ENCODE measurements around the gene AOPEP.

Gene AOPEP

DNA sequence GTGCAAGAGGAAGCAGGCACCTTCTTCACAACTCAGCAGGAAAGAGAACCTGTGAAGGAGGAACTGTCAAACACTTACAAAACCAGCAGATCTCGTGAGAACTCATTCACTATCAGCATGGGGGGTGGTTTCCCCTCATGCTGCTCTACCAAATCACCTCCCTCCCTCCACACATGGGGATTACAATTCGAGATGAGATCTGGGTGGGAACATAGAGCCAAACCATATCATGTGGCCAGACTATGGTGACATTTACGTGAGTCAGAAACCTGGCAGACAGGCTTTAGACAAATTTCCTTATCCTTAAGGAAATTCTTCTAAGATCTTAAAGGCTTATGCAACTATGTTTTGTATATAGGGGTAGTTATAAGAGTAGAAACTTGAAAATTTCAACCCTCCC, 8.7 kb upstream of the AOPEP start:
- no peak for DNase-seq

DNA sequence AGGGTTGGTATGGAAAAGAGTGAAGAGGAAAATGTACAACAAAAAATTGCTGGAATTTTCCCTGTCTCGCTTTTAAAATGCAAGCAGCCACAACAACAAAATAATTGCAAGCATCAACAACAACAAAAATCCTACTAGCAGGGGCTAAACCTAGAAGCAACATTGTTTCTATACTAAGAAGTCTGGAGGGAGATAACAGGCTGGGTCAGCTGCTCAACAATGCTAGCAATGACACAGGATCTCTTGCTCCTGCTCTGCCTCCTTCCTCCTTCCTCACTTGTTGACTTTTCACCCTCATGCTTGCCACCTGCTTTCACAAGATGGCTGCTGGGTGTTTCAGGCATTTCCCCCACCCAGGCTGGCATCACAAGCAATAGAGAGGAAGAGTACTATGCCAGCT, 7.6 kb upstream of the AOPEP start:
- no peak for DNase-seq

DNA sequence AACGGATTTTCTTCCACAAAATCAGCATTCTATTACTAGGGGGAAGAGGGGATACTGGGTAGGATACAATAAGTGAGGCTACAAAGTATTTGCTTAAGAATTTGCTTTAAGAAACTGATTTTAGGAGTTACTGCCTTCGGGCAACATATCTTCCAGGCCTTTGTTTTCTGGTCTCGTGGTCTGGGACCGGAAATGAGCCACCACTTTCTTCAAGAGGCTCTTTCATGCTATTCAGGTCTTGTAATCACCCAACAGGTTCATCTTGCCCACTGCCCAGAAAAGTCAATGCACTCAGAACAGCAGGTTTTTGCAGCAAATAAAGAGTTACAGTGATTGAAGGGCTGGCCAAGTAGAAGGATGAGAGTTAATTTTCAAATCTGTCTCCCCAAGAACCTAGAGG, 6.6 kb upstream of the AOPEP start:
- DNase-seq: no peak

DNA sequence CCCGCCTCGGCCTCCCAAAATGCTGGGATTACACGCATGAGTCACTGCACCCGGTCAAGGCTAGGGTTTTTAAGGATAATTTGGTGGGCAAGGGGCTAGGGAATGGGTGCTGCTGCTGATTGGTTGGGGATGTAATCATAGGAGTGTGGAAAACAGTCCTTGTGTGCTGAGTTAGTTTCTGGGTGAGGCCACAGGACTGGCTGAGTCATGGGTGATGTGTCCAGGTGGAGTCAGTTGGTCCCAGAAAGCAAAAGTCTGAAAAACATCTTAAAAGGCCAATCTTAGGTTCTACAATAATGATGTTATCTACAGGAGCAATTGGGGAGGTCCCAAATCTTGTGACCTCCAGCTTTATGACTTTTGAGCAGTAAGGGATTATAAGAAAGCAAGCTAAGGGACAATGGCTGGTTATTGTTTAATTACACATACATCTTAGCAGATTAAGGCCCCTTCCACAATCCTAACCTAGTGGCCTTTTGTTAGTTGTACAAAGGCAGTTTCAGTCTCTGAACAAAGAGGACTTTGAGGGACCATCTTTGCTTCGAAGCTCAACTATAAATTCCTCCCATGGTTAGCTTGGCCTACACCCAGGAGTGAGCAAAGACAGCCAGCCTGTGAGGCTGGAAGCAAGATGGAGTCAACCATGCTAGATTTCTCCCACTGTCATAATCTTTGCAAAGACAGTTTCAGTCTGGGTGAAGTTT, 5.5 kb upstream of the AOPEP start:
- DNase-seq: no peak

DNA sequence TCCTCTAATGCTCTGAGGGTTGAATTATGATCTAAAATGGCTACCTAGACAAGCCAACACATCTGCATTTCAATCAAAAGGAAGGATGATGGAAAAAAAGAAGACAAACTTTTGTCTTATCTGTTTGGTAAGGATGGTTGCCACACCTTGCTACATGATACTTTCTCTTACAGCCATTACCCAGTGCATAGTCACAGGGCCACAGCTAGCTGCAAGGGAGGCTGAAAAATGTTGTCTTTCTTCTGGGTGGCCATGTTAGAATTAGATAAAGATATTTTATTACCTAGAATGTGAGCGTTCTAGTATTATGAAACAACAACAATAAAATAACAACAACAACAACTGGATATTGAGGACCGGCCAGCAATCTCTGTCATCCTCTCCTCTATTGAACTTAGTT, 4.7 kb upstream of the AOPEP start:
- DNase-seq: no peak

DNA sequence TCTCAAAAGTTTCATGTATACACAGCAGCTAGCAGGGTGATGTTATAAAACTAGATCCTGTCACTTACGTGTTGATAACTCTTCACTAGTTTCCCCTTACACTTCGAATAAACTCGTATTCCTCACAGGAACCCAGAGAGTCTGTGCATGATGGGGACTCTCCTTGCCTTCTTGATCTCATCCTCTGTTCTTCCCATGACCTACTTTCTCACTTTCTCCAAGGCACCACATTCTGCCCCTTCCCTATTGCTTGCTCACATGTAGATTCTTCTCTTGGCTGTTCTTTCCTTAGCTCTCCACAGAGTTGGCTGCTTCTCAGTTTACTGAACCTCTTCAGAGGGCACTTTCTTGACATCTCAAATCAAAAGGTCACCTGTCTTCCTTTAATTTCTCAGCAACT, 1.2 kb upstream of the AOPEP start:
- DNase-seq: no peak

DNA sequence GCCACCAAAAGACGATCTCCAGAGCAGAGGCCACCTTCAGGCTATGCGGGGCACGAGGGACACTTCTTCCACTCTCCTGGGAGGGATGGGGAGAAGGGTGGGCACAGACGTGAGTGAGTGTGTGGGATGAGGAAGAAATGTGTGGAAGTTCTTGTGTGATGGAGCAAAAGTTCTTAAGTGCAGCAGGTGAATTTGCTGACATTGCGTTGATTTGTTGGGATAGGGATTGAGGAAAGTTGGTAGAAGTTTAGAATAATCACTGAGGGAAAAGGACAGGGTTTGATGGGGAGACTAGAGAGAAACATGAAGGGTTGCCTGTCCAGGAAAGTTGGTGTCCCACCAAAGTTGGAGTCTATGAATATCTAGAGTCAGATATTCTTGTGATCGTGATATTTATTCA, 2.2 kb downstream of the AOPEP start:
- no peak for DNase-seq

DNA sequence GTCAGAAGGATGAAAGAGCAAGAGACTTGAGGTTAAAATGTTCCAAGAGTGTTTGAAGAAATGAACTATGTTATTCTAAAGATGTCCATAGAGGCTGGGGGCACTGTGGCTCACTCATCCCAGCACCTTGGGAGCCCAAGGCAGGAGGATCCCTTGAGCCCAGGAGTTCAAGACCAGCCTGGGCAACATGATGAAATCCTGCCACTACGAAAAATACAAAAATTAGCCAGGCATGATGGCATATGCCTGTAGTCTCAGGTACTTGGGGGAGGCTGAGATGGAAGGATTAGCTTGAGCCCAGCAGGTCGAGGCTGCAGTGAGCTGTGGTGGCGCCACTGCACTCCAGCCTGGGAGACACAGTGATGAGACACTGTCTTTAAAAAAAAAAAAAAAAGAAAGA, 2.7 kb downstream of the AOPEP start:
- no peak for DNase-seq

DNA sequence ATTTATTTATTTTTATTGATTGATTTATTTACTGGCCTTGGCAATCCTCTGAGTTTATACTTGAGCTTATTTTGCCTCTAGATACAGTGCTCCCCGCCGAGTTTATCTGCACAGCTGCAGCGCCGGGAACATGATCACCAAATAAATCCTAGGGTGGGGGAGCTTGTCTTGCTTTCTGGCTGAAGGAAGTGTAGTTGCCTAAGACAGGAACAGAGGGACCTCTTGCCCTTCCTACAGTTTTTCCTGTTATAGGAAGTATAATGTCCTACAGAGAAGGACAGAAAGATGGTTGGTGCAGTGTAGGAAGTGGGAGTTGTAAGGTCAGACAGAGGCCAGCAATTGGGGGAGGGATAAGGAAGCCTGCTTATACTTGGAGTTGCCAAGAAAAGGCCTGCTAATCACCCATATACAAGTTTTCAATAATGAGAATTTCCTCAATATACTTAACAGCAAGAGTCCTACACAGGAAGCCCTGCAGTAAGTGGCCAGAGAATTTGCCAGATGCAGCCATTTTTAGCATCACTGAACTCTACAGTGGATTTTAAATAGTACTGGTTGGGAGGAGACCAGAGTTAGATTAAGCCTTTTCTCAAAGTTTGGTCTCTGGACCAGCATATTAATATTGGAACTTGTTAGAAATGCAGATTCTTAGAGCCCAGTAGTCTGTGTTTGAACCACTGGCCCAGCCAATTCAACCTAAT, 7.7 kb downstream of the AOPEP start:
- DNase-seq: peak; percentile 40 to 81

DNA sequence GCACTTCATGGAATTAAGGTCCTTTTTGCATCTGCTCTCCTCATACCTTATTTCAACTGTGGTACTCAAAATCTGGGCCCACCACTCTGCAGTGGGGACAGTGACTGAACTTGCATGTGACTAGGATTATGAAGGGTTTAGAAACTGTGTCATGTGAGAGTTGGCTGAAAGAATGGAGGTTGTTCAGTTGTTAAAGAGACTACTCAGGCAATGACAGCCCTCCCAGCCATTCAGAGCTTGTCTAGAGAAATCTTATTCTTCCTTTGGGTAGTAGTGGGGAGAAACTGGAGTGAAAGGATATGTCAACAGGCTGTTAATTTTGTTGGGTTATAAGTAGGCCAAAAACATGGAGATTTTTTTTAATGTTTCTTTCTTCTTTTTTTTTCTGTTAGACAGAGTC, 10.3 kb downstream of the AOPEP start:
- no peak for DNase-seq

DNA sequence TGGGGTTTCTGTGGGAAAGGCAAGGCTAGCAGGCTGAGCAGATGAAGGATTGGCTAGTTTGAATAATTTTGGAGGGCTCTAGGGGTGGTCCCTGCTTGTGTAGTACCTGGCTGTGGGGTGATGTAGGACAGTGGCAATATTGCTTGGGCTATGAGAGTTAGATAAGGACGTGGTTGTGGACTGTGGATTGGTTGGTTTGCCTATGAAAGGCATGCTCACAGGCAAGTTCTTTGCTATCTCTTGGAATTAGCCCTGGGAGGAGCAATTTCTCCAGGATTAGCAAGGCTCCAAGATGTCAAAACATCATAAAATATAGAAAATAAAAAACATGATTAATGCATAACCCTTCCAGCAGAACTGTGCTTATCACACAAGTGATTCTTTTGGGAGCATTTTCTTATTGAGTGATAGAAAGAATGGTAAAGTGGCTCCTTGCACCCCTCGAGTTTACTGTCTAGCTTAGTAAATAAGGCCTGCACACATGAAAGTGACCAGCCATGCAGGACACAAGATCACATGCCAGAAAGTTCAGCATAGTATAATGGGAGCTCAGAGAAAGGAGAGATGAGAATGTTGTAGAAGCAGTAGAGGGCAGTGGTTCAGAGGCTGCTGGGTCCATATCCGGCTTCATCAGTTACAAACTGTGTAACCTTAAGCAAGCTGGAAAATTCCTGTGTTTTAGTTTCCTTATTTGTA, 13.8 kb downstream of the AOPEP start:
- no peak for DNase-seq

DNA sequence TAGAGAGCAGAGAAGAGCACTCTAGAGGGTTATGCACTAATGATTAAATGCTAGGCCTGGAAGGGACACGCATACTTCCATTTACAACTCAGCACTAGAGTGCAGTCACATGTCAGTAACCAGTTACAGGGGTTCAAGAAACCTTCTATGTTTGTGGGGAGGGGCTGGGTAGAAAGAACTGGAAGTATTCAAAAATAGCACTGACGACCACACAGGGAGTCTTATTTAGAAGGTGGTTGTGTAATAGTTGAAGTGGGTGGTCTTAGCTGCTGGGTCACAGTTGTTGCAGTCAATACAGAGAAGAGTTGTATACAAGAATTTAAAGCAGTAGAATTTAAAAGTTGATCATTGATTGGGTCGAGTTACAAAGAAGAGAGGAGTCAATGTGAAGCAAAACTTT, 15.4 kb downstream of the AOPEP start:
- no peak for DNase-seq

DNA sequence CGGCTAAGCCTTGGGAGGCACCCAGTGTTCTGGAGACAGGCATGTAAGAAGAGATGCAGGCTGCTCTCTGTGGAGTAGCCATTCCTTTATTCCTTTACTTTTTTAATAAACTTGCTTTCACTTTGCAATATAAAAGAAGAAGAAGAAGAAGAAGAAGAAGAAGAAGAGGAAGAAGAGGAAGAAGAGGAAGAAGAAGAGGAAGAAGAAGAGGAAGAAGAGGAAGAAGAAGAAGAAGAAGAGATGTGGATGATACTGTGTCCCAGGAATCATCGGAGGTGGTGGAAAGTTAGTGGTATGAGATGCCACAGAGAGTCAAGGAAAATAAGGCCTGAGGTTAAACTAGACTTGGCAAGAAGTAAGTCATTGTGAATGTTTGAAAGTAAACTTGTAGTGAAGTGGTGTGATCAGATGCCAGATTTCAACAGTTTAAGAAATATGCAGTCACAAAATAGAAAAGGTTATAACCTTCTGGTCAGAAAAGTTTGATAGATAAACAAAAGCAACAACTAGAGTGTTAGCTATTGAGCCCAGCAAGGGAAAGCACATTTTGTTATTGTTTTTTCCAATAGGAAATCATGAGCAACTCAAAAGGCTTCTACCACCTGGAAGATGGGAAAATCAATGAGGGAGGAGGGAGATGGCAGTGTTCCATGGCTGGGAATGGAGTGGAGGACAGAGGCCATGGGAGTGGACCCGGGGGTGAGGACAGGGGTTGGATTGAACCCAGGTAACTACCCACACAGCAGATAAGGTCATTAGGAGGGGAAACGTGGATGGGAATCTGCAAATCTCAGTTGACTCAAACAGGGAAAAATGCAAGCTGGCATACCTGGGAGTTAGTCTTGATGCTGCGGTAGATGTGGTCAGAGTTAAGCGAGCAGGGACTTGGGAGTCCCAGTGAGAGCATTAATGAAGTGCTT, 16.8 kb downstream of the AOPEP start:
- no peak for DNase-seq

DNA sequence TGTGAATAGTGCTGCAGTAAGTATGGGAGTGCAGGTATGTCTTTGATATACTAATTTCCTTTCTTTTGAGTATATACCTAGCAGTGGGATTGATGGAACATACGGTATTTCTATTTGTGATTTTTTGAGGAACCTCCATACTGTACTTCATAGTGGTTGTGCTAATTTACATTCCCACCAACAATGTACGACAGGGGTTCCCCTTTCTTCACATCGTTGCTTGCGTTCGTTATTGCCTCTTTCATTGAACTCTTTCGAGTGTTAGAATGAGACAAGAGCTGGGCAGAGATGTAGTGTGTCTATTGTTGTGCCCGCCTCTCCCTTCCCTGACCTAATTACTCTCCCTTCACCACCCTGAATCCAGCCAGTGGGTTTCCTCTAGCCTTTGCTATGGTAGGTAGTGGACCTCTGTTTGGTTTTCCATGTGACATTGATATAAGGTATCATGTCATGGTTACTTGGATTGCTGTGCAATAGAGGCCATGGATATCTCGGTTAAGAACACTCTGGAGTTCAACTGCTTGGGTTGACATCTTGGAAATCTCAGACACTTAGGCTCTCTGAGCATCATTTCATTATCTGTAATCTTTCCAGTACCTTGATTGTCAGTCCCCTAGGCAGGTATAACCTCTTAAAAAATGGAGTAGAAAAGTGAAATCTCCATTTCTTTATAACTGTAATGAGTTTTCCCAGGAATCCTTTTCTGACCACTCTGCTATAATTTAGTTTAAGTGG, 19.5 kb downstream of the AOPEP start:
- DNase-seq: no peak

DNA sequence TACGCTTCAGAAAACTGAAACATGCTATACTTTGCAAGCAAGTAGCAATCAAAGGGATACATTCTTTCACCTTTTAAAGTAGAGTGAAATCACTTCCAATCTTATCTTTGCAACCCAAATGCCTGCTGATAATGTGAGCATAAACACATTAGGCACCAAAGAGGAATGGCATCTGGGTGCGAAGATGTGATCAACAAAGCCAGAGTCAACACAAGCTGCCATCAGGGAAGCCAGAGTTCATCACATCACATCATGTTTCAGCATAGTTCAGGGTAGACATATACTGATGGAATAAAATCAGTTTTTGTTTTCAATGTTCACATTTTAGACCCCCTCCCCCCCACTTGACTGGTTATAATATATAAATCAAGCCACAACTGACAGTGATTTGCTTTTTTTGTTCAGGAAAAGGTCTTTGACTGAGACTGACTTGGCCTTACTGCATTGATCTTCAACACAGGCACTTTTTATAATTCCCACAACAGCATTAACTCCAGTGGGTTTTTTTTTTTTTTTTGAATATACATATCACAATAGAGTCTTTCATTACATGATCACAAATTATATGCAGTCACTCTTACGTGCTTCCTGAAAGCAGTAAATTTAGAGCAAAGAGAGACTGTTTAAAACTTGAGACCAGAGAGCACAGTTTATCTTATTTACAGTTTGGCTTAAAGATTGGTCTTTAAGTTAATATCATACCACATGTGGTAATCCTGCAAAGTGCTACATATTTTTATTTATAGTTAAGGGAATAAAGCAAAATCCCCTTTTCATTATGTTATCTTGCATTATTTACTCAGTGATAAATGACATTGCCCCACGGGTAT, 20.3 kb downstream of the AOPEP start:
- peak; percentile 10 to 51 for DNase-seq

DNA sequence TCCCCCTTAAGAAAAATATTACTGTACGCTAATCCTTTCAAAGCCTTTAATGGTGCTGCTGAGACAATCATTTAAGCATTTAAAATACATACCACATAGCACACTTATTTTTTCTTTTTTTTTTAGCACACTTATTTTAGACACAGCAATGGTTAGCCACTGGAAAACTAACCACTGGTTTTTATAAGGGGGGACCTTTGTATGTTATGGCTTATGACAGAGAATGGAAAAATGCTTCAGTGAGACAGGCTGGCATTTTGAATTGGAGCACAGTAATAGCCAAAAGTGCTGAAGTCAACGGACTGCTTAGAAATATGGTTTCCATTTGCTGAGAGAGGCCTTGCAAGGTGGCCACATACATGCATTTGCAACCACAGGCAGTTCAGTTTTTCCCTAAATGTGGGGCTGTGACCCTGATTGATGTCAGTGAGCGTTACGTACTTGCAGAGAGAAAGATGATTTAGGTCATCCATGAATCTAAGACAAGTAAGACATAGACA, 28.5 kb downstream of the AOPEP start:
- no peak for DNase-seq

DNA sequence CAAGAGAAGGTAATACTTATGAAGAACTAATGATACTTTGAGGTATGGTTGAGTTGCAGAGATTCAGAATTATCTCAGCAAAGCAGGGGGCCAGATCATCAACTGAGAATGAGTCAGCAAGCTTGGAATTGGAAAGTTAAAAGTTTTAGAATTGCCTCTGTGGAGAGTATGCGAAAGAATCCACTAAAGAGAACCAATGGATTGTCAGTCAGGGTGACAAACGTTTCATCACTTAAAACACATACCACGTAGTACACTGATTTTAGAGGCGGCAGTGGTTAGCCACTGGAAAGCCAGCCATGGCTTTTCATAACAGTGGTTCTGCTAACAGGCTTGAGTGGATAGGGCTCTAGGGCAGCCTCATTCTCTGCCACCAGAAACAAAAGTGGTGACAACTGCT, 30.7 kb downstream of the AOPEP start:
- DNase-seq: no peak

DNA sequence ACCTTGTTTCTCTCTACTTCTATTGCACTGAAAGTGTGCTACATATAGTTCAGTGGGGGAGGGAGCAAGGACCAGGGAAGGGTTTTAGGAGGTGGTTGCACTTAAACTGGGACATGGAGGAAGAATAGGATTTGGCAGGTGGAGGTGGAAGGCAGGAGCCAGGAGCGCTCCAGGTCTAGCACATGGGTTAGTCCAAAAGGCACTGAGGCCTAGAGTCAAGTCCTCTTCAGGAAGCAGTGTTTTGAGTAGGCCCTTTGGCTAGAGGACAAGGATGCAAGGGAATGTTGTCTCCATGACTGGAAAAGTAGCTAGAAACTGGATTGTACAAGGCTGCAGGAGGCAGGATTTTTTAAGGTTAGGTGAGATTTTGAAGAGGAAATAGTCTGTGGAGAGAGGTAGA, 31.5 kb downstream of the AOPEP start:
- no peak for DNase-seq

DNA sequence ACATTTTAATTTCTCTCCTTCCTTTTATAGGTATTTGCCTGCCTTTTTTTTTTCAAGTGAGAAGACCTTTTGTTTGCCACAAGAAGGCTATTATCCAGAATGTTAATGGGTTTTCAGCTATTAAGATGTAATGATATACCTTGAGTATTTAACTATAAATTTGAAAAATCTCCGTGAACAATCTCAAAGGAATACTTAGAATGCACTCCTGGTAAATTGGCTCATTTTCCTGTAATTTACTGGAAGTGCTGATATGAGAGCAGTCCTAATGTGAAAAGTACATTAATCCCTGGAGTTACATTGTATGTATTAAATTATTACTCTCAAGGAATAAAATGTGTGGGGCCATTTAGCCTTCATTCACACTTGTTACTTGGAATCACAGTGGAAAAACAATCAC, 32.4 kb downstream of the AOPEP start:
- DNase-seq: peak in 1 of 2 experiments; percentile 36

DNA sequence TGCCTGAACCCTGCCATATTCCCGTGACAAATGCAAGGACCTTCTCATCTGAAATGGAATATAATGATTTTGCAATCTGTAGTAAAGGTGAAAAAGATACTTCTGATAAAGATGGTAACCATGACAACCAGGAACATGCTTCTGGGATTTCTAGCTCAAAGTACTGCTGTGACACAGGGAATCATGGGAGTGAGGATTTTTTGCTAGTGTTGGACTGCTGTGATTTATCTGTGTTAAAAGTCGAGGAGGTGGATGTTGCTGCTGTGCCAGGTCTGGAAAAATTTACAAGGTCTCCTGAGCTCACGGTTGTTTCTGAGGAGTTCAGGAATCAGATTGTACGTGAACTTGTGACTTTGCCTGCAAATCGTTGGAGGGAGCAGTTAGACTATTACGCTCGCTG, 33.5 kb downstream of the AOPEP start:
- no peak for DNase-seq

DNA sequence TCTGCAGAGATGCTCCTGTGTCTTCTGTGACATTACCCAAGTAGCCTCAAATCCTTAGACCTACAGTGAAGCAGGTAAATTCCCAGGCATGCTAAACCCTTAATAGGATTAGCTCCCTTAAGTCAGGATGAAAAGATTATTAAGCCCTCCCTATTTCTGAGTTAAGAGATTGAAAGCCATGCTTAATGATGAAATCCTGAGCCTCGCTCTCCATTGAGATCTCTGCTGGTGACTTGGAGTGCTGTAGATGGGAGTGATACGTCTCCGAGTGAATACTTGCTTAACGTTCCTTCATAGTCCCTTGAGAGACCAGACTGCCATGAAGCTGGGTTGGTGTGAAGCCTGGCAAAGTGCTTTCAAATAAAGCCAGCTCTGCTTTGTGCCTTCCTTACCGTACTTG, 34.2 kb downstream of the AOPEP start:
- no peak for DNase-seq
